HEK293T (cell line): ENCODE data around the gene ANO7.

Experiments
- CTCF ChIA-PET: fragments of 350-600 bp; formaldehyde crosslinking; extraction: SDS; loops from one replicate; lab custom pipeline; 2021; ENCODE audit warnings: antibody characterized with exemption, inconsistent platforms; lab: Yijun Ruan, JAX
- POLR2A ChIA-PET: fragments of 350-600 bp; formaldehyde crosslinking; extraction: SDS; loops from one replicate; lab custom pipeline; 2020; ENCODE audit warnings: antibody characterized with exemption, inconsistent platforms; lab: Yijun Ruan, JAX
- DNase-seq: peaks from one replicate; pipeline ENCODE4 v3.0.0; 2012; ENCODE audit warnings: mixed read lengths; ENCODE audit errors: extremely low spot score
- ARNT ChIP-seq: fragments of 450-650 bp; IDR thresholded peaks from 2 replicates; pipeline ENCODE4 v1.6.1; 2017; ENCODE audit warnings: mild to moderate bottlenecking
- BHLHE40 ChIP-seq: fragments of 450-650 bp; IDR thresholded peaks from 2 replicates; pipeline ENCODE4 v1.6.1; 2016; ENCODE audit warnings: mild to moderate bottlenecking, moderate library complexity, borderline replicate concordance
- CTBP1 ChIP-seq: fragments of 450-650 bp; IDR thresholded peaks from 2 replicates; pipeline ENCODE4 v1.6.1; 2016; ENCODE audit warnings: borderline replicate concordance
- ELF4 ChIP-seq: fragments of 450-650 bp; IDR thresholded peaks from 2 replicates; pipeline ENCODE4 v1.6.1; 2017; ENCODE audit warnings: antibody characterized with exemption
- FOXA1 ChIP-seq: fragments of 450-650 bp; IDR thresholded peaks from 2 replicates; pipeline ENCODE4 v1.6.1; 2016; ENCODE audit warnings: mild to moderate bottlenecking
- FOXK2 ChIP-seq: fragments of 450-650 bp; IDR thresholded peaks from 2 replicates; pipeline ENCODE4 v1.6.1; 2016; ENCODE audit warnings: mild to moderate bottlenecking
- FOXM1 ChIP-seq: fragments of 450-650 bp; IDR thresholded peaks from 2 replicates; pipeline ENCODE4 v1.6.1; 2017; ENCODE audit warnings: mild to moderate bottlenecking, borderline replicate concordance
- HDGF ChIP-seq: fragments of 450-650 bp; IDR thresholded peaks from 2 replicates; pipeline ENCODE4 v1.6.1; 2017; ENCODE audit warnings: antibody characterized with exemption, borderline replicate concordance
- L3MBTL2 ChIP-seq: fragments of 450-650 bp; conservative IDR thresholded peaks from 2 replicates; pipeline ENCODE4 v1.6.1; 2016; ENCODE audit warnings: mild to moderate bottlenecking
- LEF1 ChIP-seq: fragments of 450-650 bp; IDR thresholded peaks from 2 replicates; pipeline ENCODE4 v1.6.1; 2017; ENCODE audit warnings: mild to moderate bottlenecking, borderline replicate concordance
- NFRKB ChIP-seq: fragments of 450-650 bp; IDR thresholded peaks from 2 replicates; pipeline ENCODE4 v1.6.1; 2016; ENCODE audit warnings: mild to moderate bottlenecking, moderate library complexity
- SP1 ChIP-seq: fragments of 450-650 bp; IDR thresholded peaks from 2 replicates; pipeline ENCODE4 v1.6.1; 2017
- SUZ12 ChIP-seq: fragments of 450-650 bp; IDR thresholded peaks from 2 replicates; pipeline ENCODE4 v1.6.1; 2016; ENCODE audit warnings: mild to moderate bottlenecking
- TARDBP ChIP-seq: fragments of 450-650 bp; IDR thresholded peaks from 2 replicates; pipeline ENCODE4 v1.6.1; 2016
- ZNF384 ChIP-seq: fragments of 450-650 bp; IDR thresholded peaks from 2 replicates; pipeline ENCODE4 v1.6.1; 2016
- TF ChIP-seq, protein P1 (sequence below): fragments of 450-650 bp; IDR thresholded peaks from 2 replicates; pipeline ENCODE4 v1.6.1; 2016

Gene ANO7

DNA sequence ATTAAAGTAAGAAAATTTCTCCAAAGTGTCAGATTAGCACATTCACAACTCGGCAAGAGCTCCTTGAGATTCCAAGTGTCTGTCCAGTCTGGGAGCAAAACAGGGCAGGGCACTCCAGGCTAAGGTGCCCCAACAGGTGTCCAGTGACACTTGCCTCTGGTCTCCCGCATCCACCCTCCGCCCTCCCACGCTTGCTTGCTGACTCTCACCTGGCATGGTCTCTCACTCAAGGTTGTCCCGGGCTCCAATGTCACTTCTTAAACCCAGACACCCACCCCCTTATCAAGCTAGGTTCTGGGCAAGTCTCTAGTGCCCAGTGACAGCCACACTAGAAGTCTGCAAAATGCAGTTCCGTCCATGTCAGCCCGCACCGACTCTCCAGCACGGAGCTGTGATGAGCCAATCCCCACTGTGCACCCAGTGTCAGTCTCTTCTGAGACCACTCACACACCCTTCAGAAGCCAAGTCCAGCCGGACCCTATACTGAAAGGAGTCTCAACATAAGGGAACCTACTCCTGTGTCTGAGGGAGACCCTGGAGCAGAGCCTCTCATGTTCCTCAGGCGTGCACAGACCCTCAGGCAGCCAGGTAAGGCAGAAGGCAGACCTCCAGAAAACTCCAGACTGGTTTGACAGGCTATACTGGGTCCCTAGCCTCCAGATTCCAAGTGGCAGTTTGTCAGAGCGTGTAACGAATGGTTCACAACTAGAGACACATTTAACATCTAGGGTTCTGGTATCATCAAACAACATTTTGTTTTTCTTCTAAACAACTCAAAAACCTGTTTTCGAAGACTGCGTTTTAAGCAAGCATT is 81.4 kb downstream of the ANO7 start:
- no peak for DNase-seq
- CTCF ChIA-PET: no interaction called here
- POLR2A ChIA-PET: no interaction called here
- no peak for TF ChIP-seq FOXM1
- TF ChIP-seq BHLHE40: no peak
- TF ChIP-seq SP1: no peak
- TF ChIP-seq CTBP1: no peak
- no peak for TF ChIP-seq ELF4
- TF ChIP-seq SUZ12: no peak
- no peak for TF ChIP-seq TARDBP
- no peak for TF ChIP-seq NFRKB

DNA sequence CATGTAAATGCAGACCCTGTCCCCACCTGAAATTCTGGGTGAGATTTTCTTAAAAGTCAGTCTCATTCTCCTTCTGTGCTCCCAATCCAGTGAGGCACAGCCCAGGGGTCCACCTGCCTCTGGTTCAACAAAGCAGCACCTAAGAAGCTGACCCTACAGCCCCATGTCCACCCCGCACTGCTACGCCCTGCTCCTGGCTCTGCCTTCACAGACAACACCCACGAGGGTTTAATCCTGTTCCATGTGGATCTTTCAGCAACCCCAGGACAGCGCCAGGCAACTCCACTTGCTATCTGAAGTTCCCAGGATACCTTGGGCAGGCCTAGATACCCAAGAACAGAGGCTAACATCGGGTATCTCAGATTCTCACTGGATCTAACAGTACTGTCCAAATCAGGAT is 82.1 kb downstream of the ANO7 start:
- POLR2A ChIA-PET: no interaction called here
- CTCF ChIA-PET: no interaction called here
- TF ChIP-seq SP1 (no peak), FOXM1 (no peak), NFRKB (no peak), L3MBTL2 (no peak), FOXA1 (no peak), ARNT (no peak), ZNF384 (no peak), SUZ12 (no peak), LEF1 (no peak), TARDBP (no peak), FOXK2 (no peak), HDGF (no peak), BHLHE40 (no peak), ELF4 (no peak), CTBP1 (no peak)
- TF ChIP-seq, protein P1, sequence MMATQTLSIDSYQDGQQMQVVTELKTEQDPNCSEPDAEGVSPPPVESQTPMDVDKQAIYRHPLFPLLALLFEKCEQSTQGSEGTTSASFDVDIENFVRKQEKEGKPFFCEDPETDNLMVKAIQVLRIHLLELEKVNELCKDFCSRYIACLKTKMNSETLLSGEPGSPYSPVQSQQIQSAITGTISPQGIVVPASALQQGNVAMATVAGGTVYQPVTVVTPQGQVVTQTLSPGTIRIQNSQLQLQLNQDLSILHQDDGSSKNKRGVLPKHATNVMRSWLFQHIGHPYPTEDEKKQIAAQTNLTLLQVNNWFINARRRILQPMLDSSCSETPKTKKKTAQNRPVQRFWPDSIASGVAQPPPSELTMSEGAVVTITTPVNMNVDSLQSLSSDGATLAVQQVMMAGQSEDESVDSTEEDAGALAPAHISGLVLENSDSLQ: no peak

DNA sequence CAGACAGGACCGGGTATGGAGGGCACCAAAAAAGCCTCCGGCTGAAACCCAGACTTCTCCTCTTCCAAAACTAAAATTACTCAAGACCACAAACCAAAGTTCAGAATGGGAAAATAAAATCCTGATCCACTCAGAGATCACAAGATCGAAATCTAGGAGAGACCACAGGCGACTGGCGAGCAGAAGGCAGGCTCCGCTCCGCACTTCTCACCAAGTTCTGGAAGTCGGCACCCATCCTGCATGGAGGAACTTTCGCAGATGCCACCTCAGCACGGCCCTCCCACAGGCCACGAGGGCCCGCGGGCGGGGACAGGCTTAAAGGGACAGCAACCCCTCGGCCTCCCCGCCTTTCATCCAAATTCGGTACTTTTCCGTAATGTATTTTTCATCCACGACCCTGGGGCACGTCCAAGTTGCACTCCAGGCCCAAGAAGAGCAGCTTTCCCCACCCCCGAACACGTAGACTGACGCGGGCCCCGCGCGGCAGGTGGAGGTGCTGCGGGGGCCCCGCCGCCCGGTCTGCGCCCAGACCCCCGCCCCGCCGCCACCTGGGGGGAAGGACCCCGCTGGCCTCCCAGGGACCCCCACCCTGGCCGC is 83.3 kb downstream of the ANO7 start:
- ChIA-PET CTCF (no interaction called here), POLR2A (interaction anchor here (0.8 kb wide), 1 partner anchor 43 kb away, joined by 3 read pairs; the partner anchor contains the start of genes HDLBP and SEPTIN2)
- peak; percentile 58 for DNase-seq
- TF ChIP-seq BHLHE40 (no peak), L3MBTL2 (peak; percentile 22; the same call in 1 of the 2 replicates)

More for the DNA sequence above, 82.1 kb downstream of the ANO7 start:
- DNase-seq: no peak

DNA sequence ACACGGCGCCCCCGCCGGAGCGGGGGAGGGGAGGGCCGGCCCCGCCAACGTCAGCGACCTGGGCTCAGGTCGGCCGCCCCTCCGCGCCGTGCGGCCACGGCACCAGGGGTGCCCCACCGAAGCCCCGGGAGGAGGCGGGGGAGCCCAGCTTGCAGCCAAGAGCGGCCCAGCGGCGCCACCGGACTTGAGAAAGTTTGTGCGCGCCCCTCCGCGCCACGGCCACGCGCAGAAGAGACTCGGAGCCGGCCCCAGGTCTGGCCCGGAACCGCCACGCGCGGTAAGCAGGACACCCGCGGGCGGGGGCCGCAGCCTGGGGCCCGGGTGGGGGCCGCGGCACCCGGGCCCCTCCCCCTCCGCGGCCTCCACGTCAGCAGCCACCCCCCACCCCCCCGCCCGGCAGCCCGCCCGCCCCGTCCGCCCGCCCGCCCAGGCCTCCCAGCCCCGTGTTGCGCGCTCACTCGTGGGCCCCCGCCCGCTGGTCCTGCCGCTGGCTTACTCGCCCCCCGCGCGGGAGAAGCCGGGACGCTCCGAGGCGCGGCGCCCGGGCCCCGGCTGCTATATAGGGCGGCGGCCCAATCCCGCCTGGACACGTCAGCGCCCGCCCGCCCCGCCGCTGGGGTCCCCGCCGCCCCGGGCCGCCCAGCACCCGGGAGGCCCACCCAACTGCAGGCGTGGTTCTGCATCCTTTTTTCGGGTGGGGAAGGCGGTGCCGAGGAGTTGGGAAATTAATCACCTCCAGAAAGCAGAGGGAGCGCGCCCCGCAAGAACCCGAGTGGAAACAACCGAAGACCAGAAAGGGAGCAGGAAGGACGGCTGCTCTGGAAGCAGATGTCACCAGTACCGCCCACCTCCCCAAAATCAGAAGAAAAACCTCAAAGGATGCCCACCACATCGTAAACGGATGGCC is 84.1 kb downstream of the ANO7 start:
- CTCF ChIA-PET: no interaction called here
- POLR2A ChIA-PET: interaction anchor here (0.8 kb wide), 1 partner anchor 43 kb away, joined by 3 read pairs; the partner anchor contains the start of genes HDLBP and SEPTIN2
- TF ChIP-seq L3MBTL2: peak; percentile 22; the same call in 1 of the 2 replicates
- no peak for TF ChIP-seq ARNT
- DNase-seq: peak; percentile 60

DNA sequence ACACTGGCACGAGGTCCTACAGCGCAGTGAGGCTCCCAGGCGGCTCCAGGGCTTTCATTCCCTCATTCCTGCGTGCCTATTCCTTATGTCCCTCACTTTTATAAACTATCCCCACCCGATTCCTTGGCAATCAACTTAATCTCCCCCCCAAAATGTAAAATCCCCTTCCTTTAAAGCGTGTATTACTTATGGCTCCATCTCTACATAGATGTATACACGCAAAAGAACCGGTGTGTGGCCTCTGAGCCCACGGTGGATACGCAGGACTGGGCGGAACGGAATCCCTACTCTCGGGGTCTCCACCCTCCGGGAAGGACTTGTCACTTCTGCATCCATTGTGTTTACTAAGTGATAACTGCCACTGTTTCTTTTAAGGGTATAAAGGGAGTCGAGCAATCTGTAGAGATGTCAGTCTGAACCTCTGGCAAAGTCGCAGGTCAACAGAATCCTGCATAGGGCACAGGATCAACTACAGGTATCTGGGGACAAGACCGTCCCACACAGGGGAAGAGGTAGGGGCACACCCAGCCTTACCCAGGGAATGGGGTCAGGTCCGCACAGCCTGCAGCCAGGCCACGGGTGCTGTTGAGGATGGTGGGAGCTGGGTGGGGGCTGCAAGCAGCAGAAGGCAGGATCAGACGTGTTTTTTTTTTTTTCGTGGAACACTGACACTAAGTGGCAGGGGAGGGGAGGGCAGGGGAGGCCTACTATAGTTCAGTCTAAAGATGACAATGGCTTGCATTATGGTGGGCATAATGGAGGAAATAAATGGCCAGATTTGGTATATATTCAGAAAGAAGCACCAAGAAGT is 84.9 kb downstream of the ANO7 start:
- POLR2A ChIA-PET: no interaction called here
- DNase-seq: no peak
- CTCF ChIA-PET: no interaction called here

DNA sequence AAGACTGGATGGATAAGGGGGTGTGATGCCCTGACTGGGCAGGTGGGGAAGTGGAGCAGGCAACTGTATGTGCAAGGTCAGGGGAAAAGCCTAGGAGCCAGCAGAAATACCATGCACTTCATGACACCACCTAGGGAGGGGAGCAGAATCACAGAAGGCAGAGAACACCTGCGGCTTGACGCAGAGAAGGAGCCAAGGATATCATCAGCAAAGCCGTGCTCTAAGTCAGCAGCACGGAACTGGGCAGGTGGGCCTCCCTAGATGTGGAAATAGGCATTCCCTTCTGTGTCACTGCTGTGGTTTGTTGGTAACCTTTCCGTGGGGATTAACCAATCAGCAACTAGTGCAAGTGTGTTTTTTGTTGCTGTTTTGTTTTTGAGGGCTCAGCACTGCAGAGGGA is 85.7 kb downstream of the ANO7 start:
- no peak for DNase-seq
- no peak for TF ChIP-seq L3MBTL2
- TF ChIP-seq HDGF: no peak
- TF ChIP-seq FOXM1: no peak
- TF ChIP-seq ARNT: no peak
- TF ChIP-seq TARDBP: no peak
- TF ChIP-seq ZNF384: no peak
- no peak for TF ChIP-seq NFRKB
- TF ChIP-seq SP1: no peak
- ChIA-PET POLR2A (no interaction called here), CTCF (no interaction called here)

More for the DNA sequence above, 84.9 kb downstream of the ANO7 start:
- no peak for TF ChIP-seq LEF1
- TF ChIP-seq L3MBTL2: 0 out of 2 replicates have a peak, but pooled peaks have one; percentile 2
